Kidney (tissue), 14 donors: ENCODE results near the gene NRG3. TPM values are rescaled to one million over a fixed set of nuclear protein-coding genes. Genes with fewer than 3 reads are reported as not detected.

Experiments used
- DNase-seq, 5 donors: peaks; one replicate each; pipeline ENCODE4 v3.0.0-alpha.2; 2013 to 2020
- FAIRE-seq: peaks from 2 replicates; lab custom pipeline; 2012; peaks lifted over from hg19 to GRCh38; lab: Jason Lieb, UNC
- H3K27ac ChIP-seq, 2 donors: one replicate each; pipeline ENCODE4 v1.7.0; 2013; ENCODE audit warnings: low read depth in 2 of 2, low read length in 2 of 2, inconsistent platforms in 1 of 2
- H3K27me3 ChIP-seq: one replicate; pipeline ENCODE4 v1.7.1; 2013; ENCODE audit warnings: low read length, inconsistent platforms; ENCODE audit not compliant: control insufficient read depth, insufficient read depth
- H3K36me3 ChIP-seq, 3 donors: one replicate each; pipeline versions ENCODE4 v1.7.0 to v1.7.1; 2013; ENCODE audit warnings: low read length in 3 of 3, control low read depth in 1 of 3, inconsistent platforms in 1 of 3; ENCODE audit not compliant: insufficient read depth in 3 of 3, control insufficient read depth in 2 of 3
- H3K4me1 ChIP-seq, 3 donors: one replicate each; pipeline versions ENCODE4 v1.7.0 to v1.7.1; 2013; ENCODE audit warnings: low read length in 3 of 3, inconsistent platforms in 1 of 3, low read depth in 1 of 3; ENCODE audit not compliant: control insufficient read depth in 2 of 3, insufficient read depth in 2 of 3
- H3K4me3 ChIP-seq, 3 donors: one replicate each; pipeline versions ENCODE4 v1.7.0 to v1.8.1; 2013; ENCODE audit warnings: low read length in 3 of 3, control low read depth in 1 of 3, inconsistent platforms in 1 of 3
- H3K9ac ChIP-seq, 3 donors: one replicate each; pipeline versions ENCODE4 v1.7.0 to v1.7.1; 2013; ENCODE audit warnings: low read length in 3 of 3, control low read depth in 1 of 3, inconsistent platforms in 1 of 3
- H3K9me3 ChIP-seq, 3 donors: one replicate each; pipeline versions ENCODE4 v1.7.0 to v1.7.1; 2013; ENCODE audit warnings: low read length in 3 of 3, control low read depth in 1 of 3, inconsistent platforms in 1 of 3; ENCODE audit not compliant: control insufficient read depth in 2 of 3, insufficient read depth in 1 of 3
- CTCF ChIP-seq: IDR thresholded peaks from 3 replicates; pipeline ENCODE4 v1.5.1; 2012; ENCODE audit warnings: mild to moderate bottlenecking, moderate library complexity, borderline replicate concordance; ENCODE audit not compliant: insufficient read depth; ENCODE audit errors: extremely low read depth
- intact Hi-C: fragments of 100-400 bp; cut with DNase I; formaldehyde crosslinking; loops from one replicate; pipeline ENCODE4 v1.11.1; 2022
- polyA plus RNA-seq: library from polyadenylated mRNA; stranded (reverse); fragments of 350-450 nt; fragmentation: Illumina TruSeq; extraction: RNeasy Lipid Tissue Mini Kit (QIAGEN cat#74804); gene quantifications from one replicate; pipeline ENCODE4 v1.2.3, GENCODE V29; 2014; ENCODE audit warnings: low read depth, low replicate concordance; ENCODE audit not compliant: insufficient read depth
- total RNA-seq: library from RNA; stranded (reverse); fragmentation: NEBNext Ultra II Directional; extraction: Animal tissue kit (Norgen Biotek cat#: 25700); gene quantifications from one replicate; pipeline ENCODE4 v1.2.1, GENCODE V29; 2021
- donor health status: control.
- donor health status: control.
- donor health status: control.
- donor health status: control.
- donor health status: control.
- donor health status: DM: yes; HTN: yes; CAD: no.
- donor health status: Normal renal cell carcinoma (clear cell type).

NRG3 gene
- total and polyA plus RNA-seq, 2 donors from 2014 or later: 0.62 to 5.4 TPM

GRCh38 chr10:82572744-82573143 lies 697.8 kb downstream of the NRG3 start:
- Histone ChIP-seq H3K9ac (no peak overlapping the region), H3K4me1 (peaks cover 0 to 2% (median 0%) of the 10 kb centered on the region in 3 donors), H3K4me3 (no peak overlapping the region), H3K27ac (no peak overlapping the region), H3K36me3 (no peaks in the 10 kb centered on the region), H3K9me3 (no peaks in the 10 kb centered on the region), H3K27me3 (no peaks in the 10 kb centered on the region)
- no peak for FAIRE-seq
- intact Hi-C loops: no loop called here
- peak in 2 of 5 donors; percentile 62 to 74 for DNase-seq
- no peak for TF ChIP-seq CTCF

GRCh38 chr10:82574081-82574480 lies 699.1 kb downstream of the NRG3 start:
- TF ChIP-seq CTCF: no peak
- intact Hi-C loops: no loop called here
- Histone ChIP-seq H3K36me3 (no peaks in the 10 kb centered on the region), H3K9me3 (no peaks in the 10 kb centered on the region), H3K4me3 (no peak overlapping the region), H3K4me1 (peaks cover 0 to 2% (median 0%) of the 10 kb centered on the region in 3 donors), H3K27ac (no peak overlapping the region), H3K9ac (no peak overlapping the region), H3K27me3 (no peaks in the 10 kb centered on the region)
- no peak for FAIRE-seq
- DNase-seq: no peak

GRCh38 chr10:82575318-82575717 lies 700.3 kb downstream of the NRG3 start:
- Histone ChIP-seq H3K9ac (no peak overlapping the region), H3K36me3 (no peaks in the 10 kb centered on the region)

More at GRCh38 chr10:82575318-82575717, 700.3 kb downstream of the NRG3 start:
- H3K4me3 ChIP-seq: no peak overlapping the region
- DNase-seq (no peak), FAIRE-seq (no peak)
- no peaks in the 10 kb centered on the region for H3K9me3 ChIP-seq
- no peaks in the 10 kb centered on the region for H3K27me3 ChIP-seq
- H3K27ac ChIP-seq: no peak overlapping the region
- intact Hi-C loops: no loop called here
- peaks cover 0 to 2% (median 0%) of the 10 kb centered on the region in 3 donors for H3K4me1 ChIP-seq
- TF ChIP-seq CTCF: no peak
